ENCODE measurements around the gene EXD3. TPM values are rescaled to one million over a fixed set of nuclear protein-coding genes. Genes with fewer than 3 reads are reported as not detected.

The EXD3 gene
- total RNA-seq, 1 donor from 2014 or later, result 8.2 TPM

DNA sequence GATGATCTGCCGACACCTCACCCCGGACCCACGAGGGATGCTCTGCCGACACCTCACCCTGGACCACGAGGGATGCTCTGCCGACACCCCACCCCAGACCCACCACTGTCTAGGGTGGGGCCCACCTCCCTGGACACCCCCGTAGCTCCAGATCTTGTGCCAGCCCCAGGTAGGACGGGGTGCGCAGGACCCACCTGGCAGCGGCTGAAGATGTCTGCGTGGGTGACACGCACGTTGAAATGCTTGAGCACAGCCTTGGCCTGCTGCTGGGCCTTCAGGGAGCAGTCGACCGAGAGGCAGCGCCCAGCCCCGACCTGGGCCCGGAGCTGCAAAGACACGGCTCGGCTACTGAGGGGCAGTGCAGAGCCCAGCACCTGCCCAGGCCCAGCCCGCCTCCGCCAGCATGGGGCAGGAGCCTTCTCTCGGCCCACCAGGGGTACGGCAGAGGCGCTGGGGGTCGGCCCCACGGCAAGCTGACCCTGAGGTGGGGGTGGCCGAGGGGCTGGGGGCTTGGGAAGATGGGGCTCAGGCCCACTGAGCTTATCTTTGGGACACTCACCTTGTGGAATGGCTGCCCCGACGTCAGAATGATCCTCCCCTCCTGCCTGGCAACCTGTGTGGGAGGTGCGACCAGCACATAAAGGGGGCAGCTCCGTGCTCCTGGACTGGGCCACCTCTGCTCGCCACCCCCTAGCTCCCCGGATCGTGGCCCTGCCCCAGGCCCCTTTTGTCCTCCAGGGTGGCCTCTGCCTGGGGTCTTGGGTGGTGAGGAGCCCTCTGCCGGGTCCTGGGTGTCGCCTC lies 99.2 kb downstream of the EXD3 start:
- intact Hi-C loops (cut with micrococcal nuclease), result no loop called here

GRCh38 chr9:137321726-137322361 lies 101.1 kb downstream of the EXD3 start:
- intact Hi-C loops (cut with micrococcal nuclease), result no loop called here

DNA sequence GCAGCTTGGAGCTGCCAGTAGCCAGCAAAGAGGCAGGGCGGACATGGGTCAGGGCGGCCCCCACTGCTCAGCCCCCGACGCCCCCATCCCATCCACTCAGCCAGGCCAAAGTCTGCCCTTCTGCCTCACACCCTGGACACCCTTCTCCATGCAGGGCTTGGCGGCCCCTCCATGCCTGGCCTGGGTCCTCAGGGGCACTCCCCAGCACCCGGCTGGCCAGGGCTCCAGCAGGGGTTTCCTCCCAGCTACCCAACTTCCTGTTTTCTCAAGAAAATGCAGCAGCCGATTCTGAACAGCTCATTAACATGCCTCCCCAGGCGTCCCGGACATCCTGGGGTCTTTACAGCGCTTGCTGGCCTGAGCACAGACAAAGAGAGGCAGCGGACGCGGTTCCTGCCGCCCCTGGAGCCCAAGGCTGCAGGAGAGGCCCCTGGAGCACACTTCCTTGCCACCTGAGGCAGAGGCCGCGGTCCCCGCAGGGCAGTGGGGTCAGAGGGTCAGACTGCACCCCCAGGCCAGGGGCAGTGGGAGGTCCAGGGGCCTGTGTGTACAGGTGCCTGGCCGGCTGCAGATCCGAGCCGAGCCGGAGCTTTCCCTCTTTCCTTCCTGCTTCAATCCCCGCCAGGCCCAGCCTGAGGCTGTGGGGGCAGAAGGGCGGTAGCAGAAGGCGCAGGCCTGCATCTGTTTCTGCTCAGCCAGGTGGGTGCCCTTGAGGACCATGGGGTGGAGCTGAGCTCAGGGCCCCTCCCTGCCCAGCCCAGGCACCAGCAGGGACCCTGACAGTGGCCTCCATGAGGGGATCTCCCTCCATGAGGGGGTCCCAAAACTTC lies 102.2 kb downstream of the EXD3 start:
- intact Hi-C loops (cut with micrococcal nuclease), result no loop called here

- intact Hi-C loops (cut with micrococcal nuclease), result no loop called here
Observed at GRCh38 chr9:137319739-137320551, 103.0 kb downstream of the EXD3 start.

- intact Hi-C loops (cut with micrococcal nuclease), result no loop called here
Observed at GRCh38 chr9:137319011-137319738, 103.8 kb downstream of the EXD3 start.

- intact Hi-C loops (cut with micrococcal nuclease), result no loop called here
Observed at GRCh38 chr9:137318602-137319001, 104.4 kb downstream of the EXD3 start.

DNA sequence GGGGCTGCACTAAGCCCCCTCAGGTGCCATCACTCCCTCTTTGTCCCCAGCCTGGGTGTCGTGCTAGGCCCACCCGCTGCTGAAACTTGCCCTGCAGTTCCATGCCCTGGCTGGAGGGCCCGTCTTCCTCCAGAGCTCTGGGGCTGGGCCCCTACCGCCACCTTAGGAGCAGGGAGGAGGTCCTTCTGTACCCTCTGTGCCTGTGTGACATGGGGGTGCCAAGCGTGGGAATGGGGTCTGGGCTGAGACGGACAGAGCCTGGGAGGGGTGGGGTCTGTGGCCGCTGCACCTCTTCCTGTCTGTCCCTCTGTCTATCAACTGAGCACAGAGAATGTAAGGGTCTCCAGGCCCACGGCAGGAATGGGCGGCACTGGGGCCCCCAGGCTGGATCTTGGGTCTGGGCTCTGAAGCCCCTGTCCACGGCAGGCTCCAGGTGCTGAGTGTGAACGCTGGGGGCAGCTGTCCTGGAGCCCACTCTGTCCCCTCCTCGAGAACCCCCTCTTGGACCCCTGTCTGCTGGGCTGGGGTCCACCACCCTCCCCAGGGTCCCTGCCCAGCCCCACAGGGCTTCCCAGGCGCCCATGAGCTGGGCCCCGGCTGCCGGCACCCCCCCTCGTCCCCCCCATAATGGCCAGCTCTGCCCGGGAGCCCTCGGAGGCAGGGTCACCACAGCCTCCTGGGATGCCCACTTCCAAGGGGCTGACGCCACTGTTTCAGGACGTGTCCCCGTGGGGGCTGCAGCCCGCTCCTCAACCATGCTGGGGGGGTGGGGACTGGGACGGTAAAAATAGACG lies 105.0 kb downstream of the EXD3 start:
- intact Hi-C loops (cut with micrococcal nuclease), result no loop called here

DNA sequence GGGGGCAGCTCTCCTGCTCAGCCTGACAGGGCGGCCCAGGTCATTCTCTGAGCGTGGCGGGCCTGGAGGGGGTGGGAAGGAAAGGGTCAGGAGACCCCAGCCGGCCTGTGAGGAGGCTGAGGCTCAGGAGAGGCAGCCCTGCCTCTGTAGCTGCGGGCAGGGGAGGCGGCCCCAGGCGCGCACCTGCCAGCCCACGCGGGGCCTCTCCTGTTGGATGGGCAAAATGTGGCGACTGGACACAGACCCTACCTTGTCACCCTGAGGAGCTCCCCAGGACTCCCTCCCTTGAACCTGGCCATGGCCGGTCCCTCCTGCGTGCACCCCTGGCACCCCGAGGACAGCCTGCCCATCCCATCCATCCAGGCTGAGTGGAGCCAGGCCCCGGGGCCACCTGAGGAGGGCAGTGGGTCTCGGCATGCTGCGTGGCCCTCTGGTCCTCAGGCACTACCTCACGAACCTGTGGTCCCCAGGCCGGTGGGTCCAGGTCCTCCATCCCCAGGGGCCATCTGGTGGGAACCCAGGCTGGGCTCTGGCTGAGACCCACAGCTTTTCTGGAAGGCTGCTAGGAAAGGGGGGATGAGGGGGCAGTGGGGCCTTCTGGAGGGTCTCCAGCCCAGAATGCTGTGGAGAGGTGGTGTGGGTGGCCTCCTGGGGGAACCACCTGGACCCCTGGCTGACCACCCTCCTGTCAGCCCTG lies 105.8 kb downstream of the EXD3 start:
- intact Hi-C loops (cut with micrococcal nuclease), result no loop called here

DNA sequence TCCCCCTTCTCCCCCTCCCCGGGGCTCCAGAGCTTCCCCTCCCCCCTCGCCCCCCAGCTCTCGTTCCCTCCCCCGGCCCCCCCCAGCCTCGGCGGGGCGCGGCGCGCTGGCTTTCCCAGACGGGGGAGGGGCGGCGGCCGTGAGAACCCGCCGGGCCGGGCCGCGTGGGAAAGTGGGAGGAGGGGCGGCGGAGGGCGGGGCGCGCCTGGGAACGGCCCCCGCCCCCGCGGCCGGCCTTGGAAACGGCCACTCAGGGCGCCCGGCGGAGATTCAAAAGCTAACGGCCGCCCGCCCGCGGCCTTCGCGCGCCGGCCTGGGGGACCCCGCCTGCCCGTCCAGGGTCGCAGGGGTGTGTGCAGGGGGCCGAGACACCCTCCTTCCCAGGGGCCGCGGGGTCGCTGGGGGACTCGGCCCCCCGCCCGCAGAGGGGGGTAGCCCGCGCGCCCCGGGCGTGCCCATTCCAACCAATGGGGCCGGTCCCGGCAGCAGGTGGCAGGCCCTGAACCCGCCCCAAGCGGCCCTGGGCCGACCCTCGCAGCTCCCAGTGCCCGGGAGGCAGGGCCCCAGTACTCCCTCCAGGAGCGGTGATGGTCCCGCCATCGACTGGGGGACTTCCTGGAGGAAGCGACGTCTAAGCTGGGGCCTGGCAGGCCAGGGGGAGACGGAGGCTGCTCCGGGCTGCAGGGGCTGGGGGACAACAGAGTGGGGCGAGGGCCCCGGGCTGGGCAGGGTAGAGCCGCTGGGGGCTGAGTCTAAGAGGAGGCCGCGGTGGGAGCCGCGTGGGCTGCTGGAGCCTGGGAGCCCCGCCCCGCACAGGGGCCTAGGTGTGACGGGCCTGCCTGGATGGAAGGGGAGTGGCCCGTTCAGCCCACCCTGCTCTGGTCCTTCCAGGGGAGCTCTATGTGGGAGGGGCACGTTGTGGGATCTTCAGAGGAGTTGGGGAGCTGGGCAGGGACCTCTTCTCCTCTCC lies 106.7 kb downstream of the EXD3 start:
- intact Hi-C loops (cut with micrococcal nuclease), result no loop called here

DNA sequence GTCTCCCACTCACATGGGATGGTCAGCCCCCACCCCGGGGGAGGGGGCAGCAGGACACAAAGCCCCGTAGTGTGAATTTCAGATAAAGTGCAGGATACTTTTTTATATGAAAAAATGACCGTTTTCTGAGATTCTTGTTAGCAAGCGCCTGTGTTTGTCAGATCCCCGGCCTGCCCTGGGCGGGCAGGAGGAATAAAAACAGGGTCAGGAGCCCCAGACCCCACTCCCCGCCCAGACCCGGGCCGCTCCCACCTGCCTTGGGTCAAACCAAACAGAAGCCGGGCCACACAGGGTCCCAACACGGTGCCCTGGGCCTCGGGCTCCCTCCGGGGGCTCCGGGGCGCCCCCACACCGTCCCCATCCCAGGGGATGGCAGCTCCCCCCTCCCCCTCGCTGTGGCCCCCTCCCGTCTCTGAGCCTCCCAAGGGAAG lies 107.4 kb downstream of the EXD3 start:
- intact Hi-C loops (cut with micrococcal nuclease), result no loop called here

DNA sequence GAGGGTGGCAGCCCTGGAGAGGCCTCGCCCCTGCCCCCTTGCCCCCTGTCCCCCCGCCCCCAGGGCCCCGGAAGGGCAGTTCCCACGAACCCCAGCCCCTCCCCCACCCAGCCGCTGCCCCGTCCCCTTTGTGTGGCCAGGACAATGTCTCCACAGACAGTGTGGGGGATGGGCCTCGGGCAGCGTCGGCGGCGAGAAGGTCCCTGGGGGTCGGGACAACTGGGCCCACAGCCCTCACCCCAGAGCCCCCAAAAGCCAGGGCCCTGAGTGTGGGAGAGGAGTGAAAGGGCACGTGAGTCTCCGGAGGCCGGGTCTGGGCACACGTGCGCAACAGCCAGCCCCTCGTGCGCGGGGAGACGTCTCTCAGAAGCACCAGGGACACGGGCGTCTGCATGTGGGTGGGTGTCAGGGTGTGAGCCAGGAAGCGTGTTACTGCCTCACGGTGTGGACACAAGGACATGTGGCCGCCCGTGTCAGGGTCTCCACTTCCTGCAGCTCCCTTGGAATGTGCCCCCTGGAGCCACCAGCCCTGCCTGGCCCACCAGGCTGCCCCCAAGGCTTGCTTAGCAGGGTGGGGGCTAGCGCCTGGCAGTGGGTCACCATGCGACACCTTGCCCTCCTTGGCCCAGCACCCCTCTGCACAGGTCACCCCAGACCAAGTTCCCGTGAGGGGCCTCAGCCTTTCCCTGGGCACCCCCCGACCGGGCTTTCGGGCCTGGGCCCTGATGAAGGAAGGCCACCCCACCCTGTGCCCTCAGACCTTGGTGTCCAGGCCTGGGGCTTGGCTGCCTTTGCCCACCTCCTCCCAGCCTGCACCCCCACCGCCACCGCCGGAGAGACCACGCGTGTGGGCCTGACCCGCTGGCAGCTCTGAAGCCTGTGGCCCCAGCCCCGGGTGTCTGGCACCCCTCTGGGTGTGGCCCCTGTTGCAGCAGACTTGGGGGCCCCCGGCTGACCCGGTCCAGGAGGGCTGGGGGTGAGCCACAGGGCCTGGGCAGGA lies 108.1 kb downstream of the EXD3 start:
- intact Hi-C loops (cut with micrococcal nuclease), result no loop called here

GRCh38 chr9:137313956-137314560 lies 108.9 kb downstream of the EXD3 start:
- intact Hi-C loops (cut with micrococcal nuclease), result no loop called here

- intact Hi-C loops (cut with micrococcal nuclease), result no loop called here
Observed at GRCh38 chr9:137313326-137313936, 109.5 kb downstream of the EXD3 start.

DNA sequence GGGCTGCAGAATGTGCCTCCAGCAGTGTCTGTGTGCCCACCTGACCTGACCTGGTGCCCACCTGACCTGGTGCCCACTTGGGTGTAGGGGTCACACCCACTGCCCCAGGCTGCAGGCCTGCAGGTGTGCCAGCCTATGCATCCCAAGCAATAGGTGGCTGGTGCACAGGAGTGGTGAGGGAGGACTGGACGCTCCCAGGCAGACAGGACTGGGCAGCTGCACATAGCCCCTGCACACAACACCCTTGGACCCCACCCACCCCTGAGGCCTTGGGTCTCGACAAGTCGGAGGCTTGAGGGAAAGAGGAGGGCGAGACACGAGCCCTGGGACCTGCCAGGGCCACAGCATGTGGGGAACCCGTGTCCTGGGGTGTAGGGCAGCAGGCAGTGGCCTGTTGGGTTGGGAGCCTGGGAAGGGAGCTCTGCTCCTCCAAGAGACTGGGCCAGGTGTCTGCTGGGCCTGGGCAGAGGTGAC lies 110.1 kb downstream of the EXD3 start:
- intact Hi-C loops (cut with micrococcal nuclease), result no loop called here

DNA sequence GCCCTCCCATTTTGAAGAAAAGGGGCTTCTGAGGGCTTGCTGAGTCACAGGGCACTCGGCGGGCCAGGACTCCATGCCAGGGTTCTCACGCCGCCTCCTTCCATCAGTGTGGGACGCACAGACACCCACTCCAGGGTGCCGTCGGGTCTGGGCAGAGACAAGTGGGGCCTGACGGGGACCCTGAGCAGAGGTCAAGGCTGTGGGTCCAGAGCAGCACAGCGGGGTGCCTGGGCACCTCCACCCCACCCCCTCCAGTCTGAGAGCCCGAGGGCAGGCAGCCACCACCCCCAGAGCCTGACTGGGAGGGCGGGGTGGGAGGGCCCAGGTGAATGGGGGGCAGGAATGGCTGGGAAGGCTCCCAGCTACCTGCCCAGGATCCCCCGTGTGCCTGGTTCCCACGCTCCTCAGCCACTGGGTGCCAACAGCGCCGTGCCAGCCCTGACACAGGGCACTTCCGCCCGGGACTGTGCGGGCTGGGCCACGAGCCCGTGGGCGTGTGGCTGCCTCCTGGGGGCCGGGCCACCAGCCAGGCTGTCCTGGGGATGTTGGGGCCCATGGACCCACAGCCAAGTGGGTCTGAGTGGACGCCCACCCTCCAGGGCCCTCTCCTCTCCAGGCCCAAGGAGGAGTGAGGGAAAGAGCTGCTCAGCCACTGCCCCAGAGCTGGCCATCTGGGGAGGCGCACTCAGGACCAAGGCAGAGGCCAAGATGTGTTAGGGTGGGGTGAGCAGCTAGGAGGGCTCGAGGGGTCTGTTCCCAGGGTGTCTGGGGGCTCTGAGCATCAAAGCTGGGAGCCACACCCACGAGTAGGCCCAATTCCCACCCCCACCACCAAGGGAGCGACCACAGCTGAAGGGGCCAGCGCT lies 110.7 kb downstream of the EXD3 start:
- intact Hi-C loops (cut with micrococcal nuclease), result no loop called here
